SK-N-SH (cell line): Measurements from ENCODE around the gene AHRR. TPM values are rescaled to one million over a fixed set of nuclear protein-coding genes. Genes with fewer than 3 reads are reported as not detected.

ENCODE experiments used
- CTCF ChIA-PET: fragments of 300-600, 350-600 bp; formaldehyde crosslinking; extraction: SDS; loops from one replicate; lab custom pipeline; 2021; lab: Yijun Ruan, JAX
- POLR2A ChIA-PET: fragments of 350-600 bp; sonication (Branson Sonifier 250); formaldehyde crosslinking; extraction: SDS; loops from one replicate; lab custom pipeline; 2020; ENCODE audit warnings: antibody characterized with exemption, inconsistent platforms; lab: Yijun Ruan, JAX
- DNase-seq: peaks from one replicate; pipeline ENCODE4 v3.0.0; 2012
- H2AFZ ChIP-seq: fragments of 200-600 bp; sonication (generic); 2 replicates; pipeline ENCODE4 v1.8.1; 2016; ENCODE audit warnings: antibody characterized with exemption, mild to moderate bottlenecking, low read depth
- H3F3A ChIP-seq: fragments of 200-600 bp; sonication (generic); replicated peaks from 2 replicates; pipeline ENCODE3; 2016; ENCODE audit warnings: antibody characterized with exemption, mild to moderate bottlenecking; ENCODE audit not compliant: insufficient read depth
- H3K27ac ChIP-seq, 2 experiments: fragments of 200-500 bp in 1 of 2; fragments of 200-600 bp in 1 of 2; sonication (Bioruptor generic) in 1 of 2; sonication (generic), shearing (Covaris generic) in 1 of 2; 2 replicates each; pipeline versions ENCODE4 v1.5.1 to v1.6.1; 2014 to 2016; ENCODE audit warnings: low read depth in 2 of 2, inconsistent platforms in 1 of 2, low read length in 1 of 2, mild to moderate bottlenecking in 1 of 2, mixed read lengths in 1 of 2
- H3K27me3 ChIP-seq: fragments of 200-600 bp; sonication (generic), shearing (Covaris generic); 2 replicates; pipeline ENCODE4 v1.6.1; 2016; ENCODE audit warnings: mixed run types; ENCODE audit not compliant: insufficient read depth
- H3K36me3 ChIP-seq, 2 experiments: fragments of 200-500 bp in 1 of 2; fragments of 200-600 bp in 1 of 2; sonication (Bioruptor generic) in 1 of 2; sonication (generic) in 1 of 2; replicated peaks in 1 of 2; 2 replicates each; pipeline versions ENCODE3 to v1.5.1; 2014 to 2016; ENCODE audit warnings: low read length in 1 of 2, mild to moderate bottlenecking in 1 of 2; ENCODE audit not compliant: insufficient read depth in 2 of 2, control insufficient read depth in 1 of 2
- H3K4me1 ChIP-seq, 2 experiments: fragments of 200-500 bp in 1 of 2; fragments of 200-600 bp in 1 of 2; sonication (Bioruptor generic) in 1 of 2; sonication (generic), shearing (Covaris generic) in 1 of 2; 2 replicates each; pipeline versions ENCODE4 v1.5.1 to v1.6.1; 2014 to 2016; ENCODE audit warnings: low read depth in 1 of 2, low read length in 1 of 2, mixed run types in 1 of 2; ENCODE audit not compliant: insufficient read depth in 2 of 2, control insufficient read depth in 1 of 2
- H3K4me2 ChIP-seq: fragments of 200-600 bp; sonication (generic), shearing (Covaris generic); 2 replicates; pipeline ENCODE4 v1.6.1; 2017; ENCODE audit warnings: mixed run types
- H3K4me3 ChIP-seq, 2 experiments: fragments of 200-500 bp in 1 of 2; fragments of 200-600 bp in 1 of 2; sonication (Bioruptor generic) in 1 of 2; sonication (generic), shearing (Covaris generic) in 1 of 2; 2 replicates each; pipeline versions ENCODE4 v1.5.1 to v1.8.1; 2014 to 2016; ENCODE audit warnings: low read depth in 2 of 2, inconsistent platforms in 1 of 2, low read length in 1 of 2, mild to moderate bottlenecking in 1 of 2, mixed read lengths in 1 of 2, moderate library complexity in 1 of 2
- H3K79me2 ChIP-seq: fragments of 200-600 bp; sonication (generic); 2 replicates; pipeline ENCODE4 v1.8.1; 2017; ENCODE audit warnings: mild to moderate bottlenecking; ENCODE audit not compliant: insufficient read depth
- H3K9ac ChIP-seq: fragments of 200-600 bp; sonication (generic); 2 replicates; pipeline ENCODE4 v1.6.1; 2017; ENCODE audit warnings: mixed run types
- H3K9me2 ChIP-seq: fragments of 200-600 bp; sonication (generic); 2 replicates; pipeline ENCODE4 v1.6.1; 2017; ENCODE audit warnings: mixed run types
- H3K9me3 ChIP-seq: fragments of 200-600 bp; sonication (generic); 2 replicates; pipeline ENCODE4 v1.6.1; 2017; ENCODE audit warnings: mixed run types, mild to moderate bottlenecking, moderate library complexity
- H4K20me1 ChIP-seq: fragments of 200-600 bp; sonication (generic); 2 replicates; pipeline ENCODE4 v1.6.1; 2017; ENCODE audit warnings: mild to moderate bottlenecking, mixed run types; ENCODE audit not compliant: insufficient read depth
- CTCF ChIP-seq: fragments of 200-600 bp; sonication (generic); IDR thresholded peaks from 2 replicates; pipeline ENCODE4 v1.6.1; 2017; ENCODE audit warnings: antibody characterized with exemption, mild to moderate bottlenecking, moderate library complexity
- GABPA ChIP-seq: IDR thresholded peaks from 2 replicates; pipeline ENCODE4 v1.4.0; 2012; ENCODE audit warnings: low read depth, mild to moderate bottlenecking
- MEF2A ChIP-seq: IDR thresholded peaks from 2 replicates; pipeline ENCODE4 v1.4.0; 2012; ENCODE audit warnings: low read depth, borderline replicate concordance
- MXI1 ChIP-seq: IDR thresholded peaks from 2 replicates; pipeline ENCODE4 v1.6.1; 2012; ENCODE audit warnings: mild to moderate bottlenecking, low read depth, low read length, improper control_type of control experiment
- NFIC ChIP-seq: IDR thresholded peaks from 2 replicates; pipeline ENCODE4 v1.4.0; 2012; ENCODE audit warnings: borderline replicate concordance
- POLR2AphosphoS5 ChIP-seq: IDR thresholded peaks from 2 replicates; pipeline ENCODE4 v1.6.1; 2012; ENCODE audit warnings: low read depth, low read length
- RAD21 ChIP-seq: IDR thresholded peaks from 2 replicates; pipeline ENCODE4 v1.6.1; 2012; ENCODE audit warnings: mild to moderate bottlenecking, low read length
- REST ChIP-seq: IDR thresholded peaks from 2 replicates; pipeline ENCODE4 v1.6.1; 2012; ENCODE audit warnings: mild to moderate bottlenecking, low read depth, low read length, moderate library complexity
- SIN3A ChIP-seq: IDR thresholded peaks from 2 replicates; pipeline ENCODE4 v1.6.1; 2012; ENCODE audit warnings: low read depth, mild to moderate bottlenecking, low read length, moderate library complexity, borderline replicate concordance
- SMC3 ChIP-seq: IDR thresholded peaks from 2 replicates; pipeline ENCODE4 v1.6.1; 2012; ENCODE audit warnings: low read depth, low read length, improper control_type of control experiment
- YY1 ChIP-seq: IDR thresholded peaks from 2 replicates; pipeline ENCODE4 v1.4.0; 2012; ENCODE audit warnings: low read depth, mild to moderate bottlenecking
- WGBS: methylation state at CpG from one replicate; pipeline ENCODE4 v1.1.6; 2017; ENCODE audit warnings: low lambda C conversion rate; 5-methylcytosine and 5-hydroxymethylcytosine counted together
- polyA plus RNA-seq, 3 experiments: library from polyadenylated mRNA; depleted of rRNA; stranded (reverse); fragments of >200 nt; gene quantifications; 2 replicates each; pipeline ENCODE4 v1.2.3, GENCODE V29; 2012

The AHRR gene
- polyA plus RNA-seq, 1 of the 3 experiments (the other 2 are of a cell fraction) = 0.71 TPM

- no peaks in the 10 kb centered on the region for H4K20me1 ChIP-seq
- POLR2A ChIA-PET = no interaction called here
- WGBS = 82% methylated on average over 24 of the region's 24 CpGs
Measured at GRCh38 chr5:346229-346935, 24.9 kb downstream of the AHRR start.

More at GRCh38 chr5:346229-346935, 24.9 kb downstream of the AHRR start:
- H3K4me2 ChIP-seq = no peak overlapping the region
- no peak overlapping the region for H3K9ac ChIP-seq
- H2AFZ ChIP-seq = no peak overlapping the region
- H3K9me3 ChIP-seq = no peaks in the 10 kb centered on the region
- CTCF ChIA-PET = interaction anchor here (0.6 to 1.0 kb wide), 3 partner anchors 16 to 61 kb away, joined by 3 read pairs; no protein-coding TSS in a partner anchor
- no peaks in the 10 kb centered on the region for H3K27me3 ChIP-seq
- TF ChIP-seq MEF2A = no peak
- TF ChIP-seq CTCF = no peak
- TF ChIP-seq MXI1 = no peak
- no peak for TF ChIP-seq SMC3
- no peak for TF ChIP-seq RAD21
- no peak for TF ChIP-seq YY1
- TF ChIP-seq REST = no peak
- no peak for TF ChIP-seq POLR2AphosphoS5
- TF ChIP-seq NFIC = no peak
- TF ChIP-seq GABPA = no peak
- no peak for TF ChIP-seq SIN3A
- no peaks in the 10 kb centered on the region for H3K9me2 ChIP-seq
- H3K27ac ChIP-seq = no peak overlapping the region
- H3K79me2 ChIP-seq = no peaks in the 10 kb centered on the region
- DNase-seq = peak; percentile 30
- H3K4me3 ChIP-seq = no peak overlapping the region
- H3K4me1 ChIP-seq = no peaks in the 10 kb centered on the region; a peak in 1 of 4 replicates
- H3F3A ChIP-seq = no peaks in the 10 kb centered on the region
- no peaks in the 10 kb centered on the region for H3K36me3 ChIP-seq
